OCI-LY3 (cell line): Measurements from ENCODE around the gene YWHAQ.

Experiments used
- EZH2phosphoT487 ChIP-seq: fragments of 200-600 bp; shearing (Covaris generic); IDR thresholded peaks from 2 replicates; pipeline ENCODE4 v1.6.1; 2018; ENCODE audit warnings: antibody characterized with exemption, mixed run types, low read depth
- TF ChIP-seq, protein P1 (sequence below): fragments of 200-600, 300-600 bp; sonication (generic); IDR thresholded peaks from 2 replicates; pipeline ENCODE4 v1.5.1; 2014; ENCODE audit warnings: antibody characterized with exemption, low read length, low read depth

DNA sequence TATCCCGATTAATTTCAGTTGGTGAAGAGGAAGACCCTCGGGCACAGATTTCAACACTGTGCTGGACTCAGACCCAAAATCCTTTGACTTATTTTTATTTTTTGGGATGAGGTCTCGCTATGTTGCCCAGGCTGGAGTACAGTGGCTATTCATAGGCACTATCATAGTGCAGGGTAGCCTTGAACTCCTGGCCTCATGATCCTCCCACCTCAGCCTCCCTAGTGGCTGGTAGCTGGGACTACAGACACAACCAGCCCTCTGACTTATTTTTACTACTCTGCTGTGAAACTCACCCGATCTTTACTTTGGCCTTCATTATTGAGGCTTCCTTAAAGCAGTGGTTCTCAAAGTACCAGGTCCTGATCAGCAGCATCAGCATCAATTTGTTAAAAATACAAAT lies 57.0 kb downstream of the YWHAQ start:
- TF ChIP-seq, protein P1, sequence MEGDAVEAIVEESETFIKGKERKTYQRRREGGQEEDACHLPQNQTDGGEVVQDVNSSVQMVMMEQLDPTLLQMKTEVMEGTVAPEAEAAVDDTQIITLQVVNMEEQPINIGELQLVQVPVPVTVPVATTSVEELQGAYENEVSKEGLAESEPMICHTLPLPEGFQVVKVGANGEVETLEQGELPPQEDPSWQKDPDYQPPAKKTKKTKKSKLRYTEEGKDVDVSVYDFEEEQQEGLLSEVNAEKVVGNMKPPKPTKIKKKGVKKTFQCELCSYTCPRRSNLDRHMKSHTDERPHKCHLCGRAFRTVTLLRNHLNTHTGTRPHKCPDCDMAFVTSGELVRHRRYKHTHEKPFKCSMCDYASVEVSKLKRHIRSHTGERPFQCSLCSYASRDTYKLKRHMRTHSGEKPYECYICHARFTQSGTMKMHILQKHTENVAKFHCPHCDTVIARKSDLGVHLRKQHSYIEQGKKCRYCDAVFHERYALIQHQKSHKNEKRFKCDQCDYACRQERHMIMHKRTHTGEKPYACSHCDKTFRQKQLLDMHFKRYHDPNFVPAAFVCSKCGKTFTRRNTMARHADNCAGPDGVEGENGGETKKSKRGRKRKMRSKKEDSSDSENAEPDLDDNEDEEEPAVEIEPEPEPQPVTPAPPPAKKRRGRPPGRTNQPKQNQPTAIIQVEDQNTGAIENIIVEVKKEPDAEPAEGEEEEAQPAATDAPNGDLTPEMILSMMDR: no peak
- no peak for TF ChIP-seq EZH2phosphoT487
